HL-60/S4 treated with phorbol 12-myristate 13-acetate at 8.2 ng/mL for 4 days and 3 days (cell line): ENCODE results near the gene CELF5.
"Not testable (repeated sequence)": the region's sequence is repeated elsewhere in the genome, so short reads cannot be mapped to it uniquely, and the experiment has no call there.

Experiments
- in situ Hi-C: fragments of 300-500 bp; cut with MboI; formaldehyde crosslinking; loops from 2 replicates; pipeline ENCODE4 v1.15.0; 2022; ENCODE audit warnings: low sequenced_read_pairs

The CELF5 gene

DNA sequence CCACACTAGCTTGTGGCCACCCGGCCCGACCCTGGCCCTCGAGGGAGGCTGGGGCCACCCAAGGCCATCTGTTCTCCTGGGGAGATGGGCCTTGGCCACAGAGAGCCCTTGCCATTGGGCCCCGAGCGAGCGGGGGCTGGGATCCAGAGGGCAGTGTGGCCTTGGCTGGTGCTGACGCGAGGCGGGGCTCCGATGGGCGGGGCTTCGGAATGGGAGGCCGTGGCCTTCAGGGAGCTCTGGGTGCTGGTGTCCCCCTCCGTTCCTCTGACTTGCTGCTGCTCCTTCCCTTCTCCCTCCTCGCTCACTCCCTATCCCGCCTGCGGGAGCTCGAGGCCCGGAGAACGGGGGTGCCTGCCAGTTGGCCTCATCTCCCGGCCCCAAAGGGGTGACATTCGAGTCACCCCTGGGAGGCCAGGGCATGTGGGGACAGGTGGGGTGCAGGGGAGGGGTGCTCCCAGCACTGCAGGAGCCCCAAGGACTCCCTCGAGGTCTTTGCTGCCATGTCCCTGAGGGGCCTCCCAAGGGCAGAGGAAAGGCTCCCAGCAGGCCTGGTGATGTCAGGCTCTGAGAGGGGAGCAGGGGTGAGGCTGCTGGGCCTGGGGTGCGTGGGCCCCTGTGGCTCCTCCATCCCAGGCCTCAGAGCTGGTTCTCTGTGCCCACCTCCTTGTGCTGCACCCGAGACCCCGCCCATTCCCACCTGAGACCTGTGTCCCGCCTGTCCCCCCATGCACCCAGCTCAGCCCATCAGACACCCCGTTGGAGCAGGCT, 34.6 kb upstream of the CELF5 start:
- in situ Hi-C loops: no loop called here

DNA sequence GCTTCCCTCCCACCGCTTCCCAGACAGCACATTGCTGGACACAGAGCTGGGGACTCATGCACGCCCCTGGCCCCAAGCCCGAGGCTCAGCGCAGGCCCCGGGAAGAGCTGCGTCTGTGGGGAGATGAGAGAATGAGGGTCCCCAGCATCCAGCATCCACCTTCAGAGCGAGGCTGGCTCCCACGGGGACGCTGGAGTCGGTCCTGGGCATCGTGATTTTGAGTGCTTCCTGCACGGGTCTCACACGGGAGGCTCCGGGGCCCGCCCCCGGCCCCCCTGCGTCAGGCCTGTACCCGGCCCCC, 34.0 kb upstream of the CELF5 start:
- in situ Hi-C loops: no loop called here

DNA sequence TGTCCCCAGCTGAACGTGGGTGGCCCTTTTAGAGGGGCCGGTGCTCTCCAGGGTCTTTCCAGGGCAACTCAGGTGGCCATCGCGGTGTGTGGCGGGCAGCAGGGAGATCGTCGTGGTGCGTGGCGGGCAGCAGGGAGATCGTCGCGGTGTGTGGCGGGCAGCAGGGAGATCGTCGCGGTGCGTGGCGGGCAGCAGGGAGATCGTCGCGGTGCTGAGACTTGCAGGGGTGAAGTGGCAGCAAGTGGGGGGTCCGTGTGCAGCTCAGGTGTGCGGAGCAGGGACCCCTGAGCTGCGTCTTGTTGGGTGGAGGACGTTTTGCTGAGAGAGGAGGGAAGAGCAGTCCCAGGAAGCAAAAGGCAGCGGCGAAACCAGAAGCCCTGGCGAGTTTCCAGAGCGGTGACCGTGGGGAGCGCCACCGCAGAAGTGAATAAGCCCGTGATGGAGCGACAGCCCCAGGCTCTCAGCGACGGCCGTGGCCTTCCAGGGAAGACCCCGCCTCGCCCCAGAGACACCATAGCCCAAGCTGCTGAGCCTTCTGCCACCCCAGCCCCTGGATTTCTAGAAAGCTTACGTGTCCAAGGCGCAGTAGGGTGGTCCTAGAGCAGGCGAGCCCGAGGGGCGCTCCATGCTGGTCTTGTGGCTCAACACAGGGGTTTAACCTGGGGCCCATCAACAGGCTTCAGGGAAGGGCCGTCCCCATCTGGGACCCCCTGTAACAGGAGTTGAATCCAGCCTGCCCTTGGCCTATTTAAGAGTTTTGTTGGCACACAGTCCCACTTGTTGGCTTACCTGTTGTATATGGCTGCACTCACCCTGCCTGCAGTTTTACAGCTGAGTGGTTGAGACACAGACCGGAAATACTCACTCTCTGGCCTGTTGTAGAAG, 33.3 kb upstream of the CELF5 start:
- in situ Hi-C loops: no loop called here

DNA sequence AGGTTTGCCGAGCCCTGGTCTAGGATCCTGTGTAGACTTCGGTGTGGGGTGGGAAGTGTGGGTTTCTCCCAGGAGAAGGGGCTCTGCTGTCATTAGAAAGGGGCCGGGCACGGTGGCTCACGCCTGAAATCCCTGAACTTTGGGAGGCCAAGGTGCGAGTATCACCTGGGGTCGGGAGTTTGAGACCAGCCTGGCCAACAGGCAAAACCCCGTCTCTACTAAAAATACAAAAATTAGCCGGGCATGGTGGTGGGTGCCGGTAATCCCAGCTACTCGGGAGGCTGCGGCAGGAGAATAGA, 32.7 kb upstream of the CELF5 start:
- in situ Hi-C loops: not testable (repeated sequence)

DNA sequence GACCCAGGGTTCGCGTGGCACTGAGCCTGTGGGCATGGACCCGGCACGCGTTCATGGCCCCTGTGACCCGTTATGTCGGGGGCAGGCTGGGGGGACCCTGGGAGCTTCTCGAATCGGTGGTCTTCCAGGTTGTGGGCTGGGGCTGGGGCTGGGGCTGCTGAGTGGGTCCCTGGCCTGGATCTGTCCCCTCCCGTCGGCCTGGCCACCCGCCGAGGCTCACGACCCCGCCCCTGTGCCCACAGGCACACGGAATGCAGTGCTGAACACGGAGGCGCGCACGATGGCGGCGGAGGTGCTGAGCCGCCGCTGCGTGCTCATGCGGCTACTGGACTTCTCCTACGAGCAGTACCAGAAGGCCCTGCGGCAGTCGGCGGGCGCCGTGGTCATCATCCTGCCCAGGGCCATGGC, 32.2 kb upstream of the CELF5 start:
- in situ Hi-C loops: no loop called here

DNA sequence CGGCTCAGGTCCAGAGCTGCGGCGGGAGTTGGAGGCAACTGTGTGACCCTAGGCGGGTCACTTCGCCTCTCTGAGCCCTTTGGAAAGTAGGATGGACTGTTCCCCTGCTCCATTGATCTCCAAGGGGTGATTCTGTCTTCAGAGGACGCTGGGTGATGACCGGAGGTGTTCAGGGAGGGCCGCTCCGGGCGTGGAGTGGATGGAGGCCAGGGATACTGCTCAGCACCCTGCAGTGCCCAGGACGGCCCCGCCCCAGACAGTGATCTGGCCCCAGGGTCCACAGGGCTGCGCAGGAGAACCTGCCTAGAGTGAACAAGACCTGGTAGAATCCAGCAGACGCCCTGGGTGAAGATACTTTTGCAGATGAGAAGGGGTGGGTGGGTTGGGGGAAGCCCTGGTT, 31.8 kb upstream of the CELF5 start:
- in situ Hi-C loops: no loop called here

DNA sequence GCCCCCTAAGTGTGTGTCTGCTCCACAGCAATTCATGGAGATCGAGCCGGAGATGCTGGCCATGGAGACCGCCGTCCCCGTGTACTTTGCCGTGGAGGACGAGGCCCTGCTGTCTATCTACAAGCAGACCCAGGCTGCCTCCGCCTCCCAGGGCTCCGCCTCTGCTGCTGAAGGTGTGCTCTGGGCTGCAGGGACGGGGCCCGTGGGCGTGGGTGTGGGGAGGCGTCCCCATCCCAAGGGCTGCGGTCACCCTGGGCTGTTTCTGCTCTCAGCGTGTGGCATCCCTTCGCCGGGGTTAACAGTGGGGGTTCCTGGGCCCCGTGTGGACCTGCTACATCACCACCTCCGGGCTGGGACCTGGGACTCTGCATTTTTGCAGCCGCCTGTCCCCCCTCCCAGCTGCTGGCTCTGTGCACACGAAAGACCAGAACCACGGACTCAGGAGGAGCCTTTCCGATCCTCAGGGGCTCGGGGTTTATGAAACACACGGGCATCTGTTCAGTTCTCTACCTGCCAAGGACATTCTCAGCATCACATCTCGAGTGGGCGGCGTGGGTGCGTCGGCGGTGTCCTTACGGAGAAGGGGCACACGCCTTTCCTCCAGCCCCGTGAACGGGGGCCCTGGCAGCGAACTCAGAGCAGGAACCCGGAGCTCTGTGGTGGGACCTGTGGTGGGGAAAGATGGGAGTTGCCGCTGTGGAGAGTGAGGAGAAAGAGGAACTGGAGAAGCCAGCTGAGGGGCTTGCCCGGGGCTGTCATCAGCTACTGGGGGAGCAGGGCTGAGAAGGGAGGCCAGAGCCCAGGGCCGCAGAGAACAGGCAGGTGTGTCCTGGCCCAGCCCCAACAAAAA, 31.0 kb upstream of the CELF5 start:
- in situ Hi-C loops: no loop called here

DNA sequence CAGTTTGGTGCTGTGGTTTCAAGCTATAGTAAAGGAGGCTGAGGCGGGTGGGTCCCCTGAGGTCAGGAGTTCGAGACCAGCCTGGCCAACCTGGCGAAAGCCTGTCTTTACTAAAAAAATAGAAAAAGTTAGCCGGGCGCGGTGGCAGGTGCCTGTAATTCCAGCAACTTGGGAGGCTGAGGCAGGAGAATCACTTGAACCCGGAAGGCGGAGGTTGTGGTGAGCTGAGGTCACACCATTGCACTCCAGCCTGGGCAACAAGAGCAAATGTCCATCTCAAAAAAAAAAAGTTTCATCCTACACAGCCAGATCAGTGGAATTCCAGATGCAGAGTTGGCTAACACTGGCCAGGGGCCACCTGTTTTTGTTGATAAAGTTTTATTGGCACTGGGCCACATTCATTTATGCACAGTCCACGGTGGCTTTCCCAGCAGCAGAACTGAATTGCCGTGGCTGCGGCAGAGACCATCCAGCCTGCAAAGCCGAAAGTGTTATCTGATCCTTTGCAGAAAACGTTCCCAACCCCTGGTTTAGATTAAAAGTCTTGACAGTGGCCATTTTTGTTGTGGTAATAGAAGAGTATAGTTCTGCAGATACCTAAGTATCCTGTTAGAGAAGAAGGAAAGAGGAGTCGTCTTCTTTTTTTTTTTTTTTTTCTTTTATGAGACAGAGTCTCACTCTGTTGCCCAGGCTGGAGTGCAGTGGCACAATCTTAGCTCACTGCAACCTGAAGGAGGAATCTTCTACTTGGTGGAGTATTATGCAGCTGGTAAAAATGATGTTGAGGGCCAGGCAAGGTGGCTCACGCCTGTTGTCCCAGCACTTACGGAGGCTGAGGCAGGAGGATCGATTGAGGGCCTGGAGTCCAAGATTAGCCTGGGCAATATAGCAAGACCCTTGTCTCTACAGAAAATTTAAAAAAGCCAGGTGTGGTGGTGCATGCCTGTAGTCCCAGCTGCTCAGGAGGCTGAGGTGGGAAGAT, 30.1 kb upstream of the CELF5 start:
- in situ Hi-C loops: no loop called here

DNA sequence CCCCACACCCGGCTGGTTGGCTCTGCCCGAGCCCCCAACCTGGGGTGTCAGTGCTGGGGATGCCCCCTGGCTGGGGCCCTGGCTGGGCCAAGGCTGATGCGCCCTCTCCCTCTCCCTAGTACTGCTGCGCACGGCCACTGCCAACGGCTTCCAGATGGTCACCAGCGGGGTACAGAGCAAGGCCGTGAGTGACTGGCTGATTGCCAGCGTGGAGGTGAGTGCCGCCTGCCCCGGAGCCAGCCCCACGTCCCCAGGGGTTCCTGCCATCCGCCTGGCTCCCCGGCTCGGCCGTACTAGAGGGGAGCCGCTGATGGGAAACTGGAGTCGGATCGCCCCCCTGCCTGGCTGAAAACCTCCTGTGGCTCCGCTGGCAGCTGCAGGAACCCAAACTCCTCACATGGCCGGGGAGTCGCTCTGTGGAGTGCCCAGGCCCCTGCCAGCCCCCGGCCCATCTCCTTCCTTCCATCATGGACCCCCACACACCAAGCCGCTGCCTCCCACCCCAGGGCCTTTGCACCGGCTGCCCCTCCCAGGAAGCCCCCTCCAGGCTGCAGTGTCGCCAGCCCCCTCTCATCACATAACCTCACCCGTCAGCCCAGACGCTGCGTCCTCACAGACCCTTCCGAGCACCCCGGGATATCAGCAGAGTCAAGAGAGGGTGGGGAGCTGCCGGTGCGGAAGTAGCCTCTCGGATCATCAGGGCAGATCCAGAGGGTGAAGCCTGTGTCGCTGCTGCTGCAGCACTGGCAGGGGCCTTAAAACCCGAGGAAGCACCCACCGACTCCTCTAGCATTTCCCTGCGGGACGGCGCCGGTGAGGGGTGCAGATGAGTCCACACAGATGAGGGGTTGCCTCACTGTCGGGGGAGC, 28.2 kb upstream of the CELF5 start:
- in situ Hi-C loops: no loop called here

DNA sequence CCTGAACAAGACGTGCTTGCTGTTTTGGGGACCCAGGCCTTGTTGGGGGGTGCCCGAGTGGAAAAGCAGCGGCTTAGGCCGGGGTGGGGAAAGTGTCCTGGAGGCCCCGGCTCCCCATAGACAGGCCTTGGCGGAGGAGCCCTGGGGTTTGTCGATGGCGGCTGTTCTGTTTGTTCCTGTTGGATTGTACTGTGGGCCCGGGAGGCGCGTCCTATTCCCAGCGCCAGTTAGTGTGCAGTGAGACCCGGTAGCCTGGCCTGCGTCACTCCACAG, 27.6 kb upstream of the CELF5 start:
- in situ Hi-C loops: no loop called here

DNA sequence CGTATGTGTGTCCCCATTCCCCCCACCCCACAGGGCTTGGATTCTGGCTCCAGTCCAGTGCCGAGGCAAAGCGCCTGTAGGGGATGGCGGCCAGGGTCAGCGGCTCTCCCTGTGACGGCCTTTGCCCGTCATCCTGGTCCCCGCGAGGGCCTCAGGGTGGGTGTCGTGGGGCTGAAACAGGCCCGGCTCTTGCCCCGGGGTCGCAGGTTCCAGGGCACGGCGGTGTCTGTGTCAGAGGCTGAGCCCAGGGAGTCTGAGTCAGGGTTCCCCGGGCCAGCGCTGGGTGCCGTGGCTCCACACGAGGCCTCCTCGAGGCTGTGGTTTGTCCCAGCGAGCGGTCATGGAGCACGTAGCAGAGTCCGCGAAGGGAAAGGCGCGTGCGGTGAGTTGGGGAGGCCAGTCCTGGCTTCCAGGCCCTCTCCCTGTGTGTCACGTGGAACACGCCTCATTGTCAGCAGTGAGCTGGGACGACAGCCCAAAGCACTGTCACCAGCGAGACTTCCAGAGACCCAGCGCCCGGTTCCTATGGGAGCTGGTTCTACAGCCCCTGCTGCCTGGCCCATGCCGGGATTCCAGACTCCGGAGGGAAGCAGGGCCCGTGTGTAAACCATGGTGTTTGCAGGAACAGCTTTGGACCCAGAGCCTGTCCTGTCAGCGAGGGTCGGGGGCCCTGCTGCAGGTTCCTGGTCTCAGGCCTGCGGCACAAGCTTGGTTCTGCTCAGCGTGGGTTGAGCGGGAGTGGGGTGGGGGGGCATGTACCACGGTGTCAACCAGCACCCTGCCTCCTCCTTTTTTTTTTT, 25.4 kb upstream of the CELF5 start:
- in situ Hi-C loops: no loop called here

DNA sequence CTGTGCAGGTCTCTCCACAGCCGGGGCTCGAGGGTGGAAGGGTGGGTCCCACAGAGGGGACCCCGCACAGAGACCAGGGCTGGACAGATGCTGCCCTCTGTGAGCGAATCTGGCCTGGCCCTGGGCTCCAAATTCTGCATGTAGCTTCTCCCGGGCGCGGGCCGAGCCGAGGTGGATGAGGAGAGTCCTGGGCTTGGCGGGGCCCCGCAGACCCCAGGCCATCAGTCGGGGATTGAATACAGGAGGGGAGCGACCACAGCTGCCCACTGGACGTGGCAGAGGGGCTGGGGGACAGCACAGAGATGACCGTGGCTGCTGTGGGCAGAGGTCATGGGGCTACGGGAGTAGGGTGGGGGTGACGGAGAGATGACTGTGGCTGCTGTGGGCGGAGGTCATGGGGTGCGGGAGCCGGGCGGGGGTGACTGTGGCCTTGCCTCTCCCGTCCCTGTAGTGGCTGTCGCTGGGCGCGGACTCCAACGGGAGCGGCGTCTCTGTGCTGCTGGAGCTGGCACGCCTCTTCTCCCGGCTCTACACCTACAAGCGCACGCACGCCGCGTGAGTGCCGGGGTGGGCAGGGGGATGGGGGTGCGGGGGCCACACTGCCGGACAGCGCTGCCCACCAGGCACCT, 23.3 kb upstream of the CELF5 start:
- in situ Hi-C loops: no loop called here

DNA sequence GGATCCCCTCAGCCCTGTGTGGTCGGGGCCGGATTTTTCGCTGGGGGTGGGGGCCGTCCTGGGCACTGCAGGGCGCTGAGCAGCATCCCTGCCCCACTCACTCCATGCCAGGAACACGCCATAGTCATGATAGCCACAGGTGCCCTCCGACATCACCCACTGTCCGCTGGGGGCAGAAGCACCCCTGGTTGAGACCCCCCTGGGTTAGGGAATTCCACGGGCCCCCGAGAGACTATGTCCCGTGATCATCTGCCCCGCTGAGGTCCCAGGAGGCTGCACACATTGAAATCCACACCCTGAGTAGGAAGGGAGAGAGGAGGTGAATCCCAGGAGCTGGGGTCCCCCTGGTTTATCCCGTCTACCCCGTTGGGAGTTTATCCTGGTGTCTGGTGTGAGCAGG, 22.6 kb upstream of the CELF5 start:
- in situ Hi-C loops: no loop called here

DNA sequence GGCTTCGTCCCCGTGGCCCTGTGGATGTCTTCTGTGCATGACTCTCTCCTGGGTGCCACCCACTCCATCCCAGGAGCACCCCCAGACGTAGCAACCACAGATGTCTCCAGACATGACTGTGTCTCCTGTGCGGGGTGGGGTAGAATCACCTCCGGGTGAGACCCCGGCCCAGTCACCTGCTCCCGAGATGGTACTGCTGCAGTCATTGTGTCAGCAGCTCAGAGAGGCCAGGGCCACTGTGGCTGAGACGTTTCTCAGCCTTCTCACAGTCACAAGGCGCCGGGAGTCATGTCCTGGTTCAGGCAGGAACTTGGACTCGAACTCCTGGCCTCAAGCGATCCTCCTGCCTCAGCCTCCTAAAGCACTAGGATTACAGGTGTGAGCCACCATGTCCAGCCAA, 22.1 kb upstream of the CELF5 start:
- in situ Hi-C loops: no loop called here

DNA sequence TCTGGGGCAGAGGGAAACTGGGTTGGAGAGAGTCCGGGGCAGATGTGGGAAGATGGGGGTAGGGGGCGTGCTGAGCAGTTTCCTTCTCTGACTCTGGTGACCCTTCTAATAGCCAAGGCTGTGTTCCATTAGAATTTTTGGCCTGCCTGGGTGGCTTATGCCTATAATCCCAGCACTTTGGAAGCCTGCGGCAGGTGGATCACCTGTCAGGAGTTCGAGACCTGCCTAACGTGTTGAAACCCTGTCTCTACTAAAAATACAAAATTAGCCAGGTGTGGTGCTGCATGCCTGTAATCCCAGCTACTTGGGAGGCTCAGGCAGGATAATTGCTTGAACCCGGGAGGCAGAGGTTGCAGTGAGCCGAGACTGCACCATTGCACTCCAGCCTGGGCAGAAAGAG, 21.6 kb upstream of the CELF5 start:
- in situ Hi-C loops: not testable (repeated sequence)

DNA sequence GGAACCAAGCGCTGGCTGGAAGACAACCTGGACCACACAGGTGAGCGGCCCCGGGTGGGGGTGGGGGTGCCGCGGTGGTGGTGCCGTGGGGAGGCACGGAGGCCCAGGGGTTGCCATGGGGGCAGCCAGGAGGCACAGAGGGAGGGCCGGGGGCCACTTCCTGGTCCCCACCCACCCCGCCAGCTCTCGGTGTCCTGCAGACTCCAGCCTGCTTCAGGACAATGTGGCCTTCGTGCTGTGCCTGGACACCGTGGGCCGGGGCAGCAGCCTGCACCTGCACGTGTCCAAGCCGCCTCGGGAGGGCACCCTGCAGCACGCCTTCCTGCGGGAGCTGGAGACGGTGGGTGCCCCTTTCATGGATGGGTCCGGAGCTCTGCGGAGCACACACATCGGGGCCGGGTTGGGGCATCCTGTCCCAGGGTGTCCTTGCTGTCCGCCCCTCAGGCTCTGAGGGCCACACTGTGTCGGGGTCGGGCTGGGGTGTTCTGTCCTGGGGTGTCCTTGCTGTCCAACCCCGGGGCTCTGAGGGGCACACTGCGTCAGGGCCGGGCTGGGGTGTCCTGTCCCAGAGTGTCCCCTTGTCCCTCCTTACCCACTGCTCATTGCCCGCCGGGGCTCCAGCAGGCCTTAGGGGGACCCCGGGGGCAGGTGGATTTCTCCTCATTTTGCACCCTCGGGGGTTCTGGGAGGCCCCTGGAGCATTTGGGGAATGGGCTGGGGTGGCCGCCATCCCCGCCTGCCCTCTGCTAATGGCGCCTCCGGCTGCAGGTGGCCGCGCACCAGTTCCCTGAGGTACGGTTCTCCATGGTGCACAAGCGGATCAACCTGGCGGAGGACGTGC, 20.4 kb upstream of the CELF5 start:
- in situ Hi-C loops: no loop called here

DNA sequence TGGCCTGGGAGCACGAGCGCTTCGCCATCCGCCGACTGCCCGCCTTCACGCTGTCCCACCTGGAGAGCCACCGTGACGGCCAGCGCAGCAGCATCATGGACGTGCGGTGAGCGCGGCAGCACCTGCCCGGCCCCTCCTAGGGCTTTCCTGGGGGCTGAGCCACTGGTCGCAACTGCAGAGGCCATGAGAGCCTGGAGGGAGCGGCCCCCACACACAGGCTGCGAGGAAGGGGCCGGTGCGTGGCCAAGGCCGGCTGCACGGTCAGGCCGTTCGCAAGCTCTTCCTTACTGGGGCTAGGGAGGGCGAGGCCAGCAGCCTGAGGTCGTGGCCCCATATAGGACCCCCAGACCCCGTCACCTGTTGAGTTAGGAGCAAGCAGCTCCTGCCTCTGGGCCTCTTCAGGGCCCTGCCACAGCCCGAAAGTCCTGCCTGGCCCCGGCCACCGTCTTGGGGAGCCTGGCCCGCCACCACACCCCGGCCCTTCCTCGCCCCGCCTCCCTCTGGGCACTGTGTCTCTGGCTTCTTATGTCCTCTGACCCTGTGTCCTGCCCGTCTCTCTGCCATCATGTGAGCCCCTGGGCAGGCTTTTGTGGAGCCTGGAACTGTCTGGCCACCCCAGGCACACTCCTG, 19.7 kb upstream of the CELF5 start:
- in situ Hi-C loops: no loop called here
